SK-N-SH treated with all-trans-retinoic acid at 6 μM for 48 hours (cell line): Measurements from ENCODE around the gene GABRR3.

Source experiments
- ATAC-seq: fragments of 200-7000 bp; cut with Tn5 transposase; 3 replicates; pipeline ENCODE4 v1.9.1; 2020; ENCODE audit warnings: mild to moderate bottlenecking, moderate library complexity
- ARNTL ChIP-seq: fragments of 450-650 bp; formaldehyde crosslinking; IDR thresholded peaks from 2 replicates; pipeline ENCODE4 v1.5.0; 2020; ENCODE audit warnings: low read depth, mild to moderate bottlenecking, moderate library complexity, borderline replicate concordance
- BACH2 ChIP-seq: fragments of 250-450 bp; sonication (Bioruptor Pico); IDR thresholded peaks from 2 replicates; pipeline ENCODE4 v1.9.0; 2021; ENCODE audit warnings: mild to moderate bottlenecking, borderline replicate concordance
- CSDC2 ChIP-seq: fragments of 250-450 bp; sonication (Bioruptor Pico); IDR thresholded peaks from 2 replicates; pipeline ENCODE4 v1.5.0; 2020; ENCODE audit warnings: mild to moderate bottlenecking, moderate library complexity
- CSRNP3 ChIP-seq: fragments of 250-450 bp; sonication (Bioruptor Pico); IDR thresholded peaks from 2 replicates; pipeline ENCODE4 v1.5.1; 2021; ENCODE audit warnings: mild to moderate bottlenecking, moderate library complexity
- ESRRG ChIP-seq: fragments of 250-450 bp; sonication (Bioruptor Pico); IDR thresholded peaks from 2 replicates; pipeline ENCODE4 v1.6.1; 2021; ENCODE audit warnings: mild to moderate bottlenecking
- GLIS3 ChIP-seq: fragments of 250-450 bp; sonication (Bioruptor Pico); IDR thresholded peaks from 2 replicates; pipeline ENCODE4 v1.5.0; 2020; ENCODE audit warnings: mild to moderate bottlenecking, moderate library complexity
- ISL1 ChIP-seq: fragments of 250-450 bp; sonication (Bioruptor Pico); IDR thresholded peaks from 2 replicates; pipeline ENCODE4 v2.1.2; 2022; ENCODE audit warnings: mild to moderate bottlenecking, moderate library complexity
- OSR1 ChIP-seq: fragments of 250-450 bp; sonication (Bioruptor Pico); IDR thresholded peaks from 2 replicates; pipeline ENCODE4 v1.8.0; 2022; ENCODE audit warnings: moderate library complexity, mild to moderate bottlenecking, inconsistent platforms
- PATZ1 ChIP-seq: fragments of 250-450 bp; sonication (Bioruptor Pico); IDR thresholded peaks from 2 replicates; pipeline ENCODE4 v1.8.0; 2020; ENCODE audit warnings: mild to moderate bottlenecking, moderate library complexity, borderline replicate concordance
- POU6F1 ChIP-seq: fragments of 250-450 bp; sonication (Bioruptor Pico); IDR thresholded peaks from 2 replicates; pipeline ENCODE4 v1.8.0; 2021; ENCODE audit warnings: low read depth, mild to moderate bottlenecking, moderate library complexity, borderline replicate concordance
- PPARA ChIP-seq: fragments of 250-450 bp; sonication (Bioruptor Pico); IDR thresholded peaks from 2 replicates; pipeline ENCODE4 v1.5.0; 2020; ENCODE audit warnings: mild to moderate bottlenecking, borderline replicate concordance
- RARB ChIP-seq: fragments of 250-450 bp; sonication (Bioruptor Pico); IDR thresholded peaks from 2 replicates; pipeline ENCODE4 v1.8.0; 2021; ENCODE audit warnings: mild to moderate bottlenecking, moderate library complexity
- SNAI2 ChIP-seq: fragments of 250-450 bp; sonication (Bioruptor Pico); IDR thresholded peaks from 2 replicates; pipeline ENCODE4 v1.5.0; 2020; ENCODE audit warnings: mild to moderate bottlenecking, moderate library complexity
- TOX ChIP-seq: fragments of 250-450 bp; sonication (Bioruptor Pico); IDR thresholded peaks from 2 replicates; pipeline ENCODE4 v1.8.0; 2021; ENCODE audit warnings: mild to moderate bottlenecking, moderate library complexity, borderline replicate concordance
- TSHZ2 ChIP-seq: fragments of 250-450 bp; sonication (Bioruptor Pico); IDR thresholded peaks from 2 replicates; pipeline ENCODE4 v1.5.0; 2020; ENCODE audit warnings: mild to moderate bottlenecking, moderate library complexity
- ZFP30 ChIP-seq: fragments of 450-650 bp; formaldehyde crosslinking; IDR thresholded peaks from 2 replicates; pipeline ENCODE4 v1.5.0; 2022; ENCODE audit warnings: mild to moderate bottlenecking, moderate library complexity
- ZNF565 ChIP-seq: fragments of 450-650 bp; formaldehyde crosslinking; conservative IDR thresholded peaks from 2 replicates; pipeline ENCODE4 v1.5.0; 2020; ENCODE audit warnings: low read depth, mild to moderate bottlenecking, moderate library complexity
- ZNF8 ChIP-seq: fragments of 450-650 bp; formaldehyde crosslinking; IDR thresholded peaks from 2 replicates; pipeline ENCODE4 v1.5.0; 2020; ENCODE audit warnings: mild to moderate bottlenecking, moderate library complexity

Gene GABRR3

GRCh38 chr3:97999994-98000393, 35.1 kb downstream of the GABRR3 start (continued):
- no peak for TF ChIP-seq POU6F1 (CRISPR knock-in tag)
- no peak for TF ChIP-seq PPARA

GRCh38 chr3:97999103-97999502, 36.0 kb downstream of the GABRR3 start:
- no peak for TF ChIP-seq BACH2
- ATAC-seq, result no peak

GRCh38 chr3:97996988-97997387, 38.1 kb downstream of the GABRR3 start:
- ATAC-seq, result no peak
- TF ChIP-seq CSRNP3 (CRISPR knock-in tag) (no peak), OSR1 (CRISPR knock-in tag) (no peak), SNAI2 (CRISPR knock-in tag) (no peak), POU6F1 (CRISPR knock-in tag) (no peak), ZFP30 (CRISPR knock-in tag) (no peak), ZNF8 (CRISPR knock-in tag) (no peak), TSHZ2 (CRISPR knock-in tag) (no peak), GLIS3 (CRISPR knock-in tag) (no peak), TOX (CRISPR knock-in tag) (no peak), PATZ1 (CRISPR knock-in tag) (no peak), PPARA (no peak), ZNF565 (CRISPR knock-in tag) (no peak), ESRRG (CRISPR knock-in tag) (no peak), BACH2 (no peak), ISL1 (CRISPR knock-in tag) (no peak), CSDC2 (CRISPR knock-in tag) (no peak), ARNTL (no peak)
- TF ChIP-seq, all 23 proteins: peak for 0

- TF ChIP-seq TOX (CRISPR knock-in tag) (no peak), RARB (CRISPR knock-in tag) (no peak), ESRRG (CRISPR knock-in tag) (no peak), ZNF8 (CRISPR knock-in tag) (no peak), PATZ1 (CRISPR knock-in tag) (no peak), GLIS3 (CRISPR knock-in tag) (no peak), SNAI2 (CRISPR knock-in tag) (no peak), ISL1 (CRISPR knock-in tag) (no peak), BACH2 (no peak), CSDC2 (CRISPR knock-in tag) (no peak)
- TF ChIP-seq, all 23 proteins: peak for 0
- ATAC-seq, result no peak
These were observed 40.7 kb downstream of the GABRR3 start for GRCh38 chr3:97994328-97994945.
